Measurements from ENCODE around the gene PCDHB10.
A peak's percentile ranks its signal among the peaks of the same experiment; 100 is the strongest.
"Not testable (repeated sequence)": the region's sequence is repeated elsewhere in the genome, so short reads cannot be mapped to it uniquely, and the experiment has no call there.

The PCDHB10 gene

DNA sequence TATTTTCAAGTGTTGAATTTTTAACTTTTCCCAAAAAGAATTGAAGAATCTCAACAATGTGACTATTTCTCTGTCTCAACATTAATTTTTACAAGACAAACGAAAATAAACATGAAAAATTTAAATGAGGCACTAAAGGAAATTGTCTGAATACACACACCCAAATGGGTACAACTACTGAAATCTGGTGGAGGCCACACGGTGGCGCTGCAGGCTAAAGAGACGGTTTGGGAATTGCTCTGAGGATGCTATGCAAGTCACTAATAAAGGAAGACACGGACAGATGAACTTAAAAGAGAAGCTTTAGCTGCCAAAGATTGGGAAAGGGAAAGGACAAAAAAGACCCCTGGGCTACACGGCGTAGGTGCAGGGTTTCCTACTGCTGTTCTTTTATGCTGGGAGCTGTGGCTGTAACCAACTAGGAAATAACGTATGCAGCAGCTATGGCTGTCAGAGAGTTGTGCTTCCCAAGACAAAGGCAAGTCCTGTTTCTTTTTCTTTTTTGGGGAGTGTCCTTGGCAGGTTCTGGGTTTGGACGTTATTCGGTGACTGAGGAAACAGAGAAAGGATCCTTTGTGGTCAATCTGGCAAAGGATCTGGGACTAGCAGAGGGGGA is at the start of gene PCDHB10:
PCDHB10 (plus strand) TSS at position 244 of the 616 bp plus-strand sequence; CDS start at position 444, 200 bp downstream.
- peak; percentile 27 for DNase-seq

DNA sequence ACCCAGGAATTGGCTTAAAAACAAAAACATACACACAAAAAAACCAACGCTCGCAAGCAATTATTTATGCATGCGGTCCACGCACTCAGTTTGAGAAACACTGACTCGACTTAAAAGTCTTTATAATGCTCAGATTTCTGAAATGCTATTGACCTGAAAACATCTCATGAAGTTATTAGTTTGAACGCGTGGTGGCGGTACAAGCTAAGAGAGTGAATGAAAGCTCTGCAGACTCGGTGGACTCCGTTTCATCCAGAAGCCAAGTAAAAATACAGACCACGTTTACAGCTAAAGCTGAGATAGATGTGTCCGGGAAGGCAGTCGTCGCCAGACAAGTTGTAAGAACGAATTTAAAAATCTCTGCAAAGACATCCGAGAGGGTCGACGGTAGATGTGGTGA is 42.3 kb upstream of the PCDHB10 start, which contains the start of gene PCDHB6:
PCDHB6 (plus strand) TSS at position 246 of the 400 bp plus-strand sequence. CDS start 201 bp downstream, outside the sequence.
- DNase-seq: no peak

DNA sequence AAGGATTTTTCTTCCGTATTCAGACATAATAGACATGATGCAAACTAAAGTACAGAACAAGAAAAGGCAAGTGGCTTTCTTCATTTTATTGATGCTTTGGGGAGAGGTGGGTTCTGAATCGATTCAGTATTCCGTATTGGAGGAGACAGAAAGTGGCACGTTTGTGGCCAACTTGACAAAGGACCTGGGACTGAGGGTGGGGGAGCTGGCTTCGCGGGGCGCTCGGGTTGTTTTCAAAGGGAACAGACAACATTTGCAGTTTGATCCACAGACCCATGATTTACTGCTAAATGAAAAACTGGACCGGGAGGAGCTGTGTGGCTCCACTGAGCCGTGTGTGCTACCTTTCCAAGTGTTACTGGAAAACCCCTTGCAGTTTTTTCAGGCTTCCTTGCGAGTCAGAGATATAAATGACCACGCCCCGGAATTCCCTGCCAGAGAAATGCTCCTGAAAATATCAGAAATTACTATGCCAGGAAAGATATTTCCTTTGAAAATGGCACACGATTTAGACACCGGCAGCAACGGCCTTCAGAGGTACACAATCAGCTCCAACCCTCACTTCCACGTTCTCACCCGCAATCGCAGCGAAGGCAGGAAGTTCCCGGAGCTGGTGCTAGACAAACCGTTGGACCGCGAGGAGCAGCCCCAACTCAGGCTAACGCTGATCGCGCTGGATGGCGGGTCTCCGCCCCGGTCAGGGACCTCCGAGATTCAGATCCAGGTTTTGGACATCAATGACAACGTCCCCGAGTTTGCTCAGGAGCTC is 41.7 kb upstream of the PCDHB10 start:
- no peak for DNase-seq

DNA sequence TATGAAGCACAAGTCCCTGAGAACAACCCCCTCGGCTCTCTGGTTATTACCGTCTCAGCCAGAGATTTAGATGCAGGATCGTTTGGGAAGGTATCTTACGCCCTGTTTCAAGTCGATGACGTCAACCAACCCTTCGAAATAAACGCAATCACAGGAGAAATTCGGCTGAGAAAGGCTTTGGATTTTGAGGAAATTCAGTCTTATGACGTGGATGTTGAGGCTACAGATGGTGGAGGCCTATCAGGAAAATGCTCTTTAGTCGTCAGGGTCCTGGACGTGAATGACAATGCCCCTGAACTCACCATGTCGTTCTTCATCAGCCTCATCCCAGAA is 41.2 kb upstream of the PCDHB10 start:
- no peak for DNase-seq

DNA sequence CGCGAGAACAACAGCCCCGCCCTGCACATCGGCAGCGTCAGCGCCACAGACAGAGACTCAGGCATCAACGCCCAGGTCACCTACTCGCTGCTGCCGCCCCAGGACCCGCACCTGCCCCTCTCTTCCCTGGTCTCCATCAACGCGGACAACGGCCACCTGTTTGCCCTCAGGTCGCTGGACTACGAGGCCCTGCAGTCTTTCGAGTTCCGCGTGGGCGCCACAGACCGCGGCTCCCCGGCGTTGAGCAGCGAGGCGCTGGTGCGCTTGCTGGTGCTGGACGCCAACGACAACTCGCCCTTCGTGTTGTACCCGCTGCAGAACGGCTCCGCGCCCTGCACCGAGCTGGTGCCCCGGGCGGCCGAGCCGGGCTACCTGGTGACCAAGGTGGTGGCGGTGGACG is 40.5 kb upstream of the PCDHB10 start:
- DNase-seq: not testable (repeated sequence)

DNA sequence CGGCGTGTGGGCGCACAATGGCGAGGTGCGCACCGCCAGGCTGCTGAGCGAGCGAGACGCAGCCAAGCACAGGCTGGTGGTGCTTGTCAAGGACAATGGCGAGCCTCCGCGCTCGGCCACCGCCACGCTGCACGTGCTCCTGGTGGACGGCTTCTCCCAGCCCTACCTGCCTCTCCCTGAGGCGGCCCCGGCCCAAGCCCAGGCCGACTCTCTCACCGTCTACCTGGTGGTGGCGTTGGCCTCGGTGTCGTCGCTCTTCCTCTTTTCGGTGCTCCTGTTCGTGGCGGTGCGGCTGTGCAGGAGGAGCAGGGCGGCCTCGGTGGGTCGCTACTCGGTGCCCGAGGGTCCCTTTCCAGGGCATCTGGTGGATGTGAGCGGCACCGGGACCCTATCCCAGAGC is 40.1 kb upstream of the PCDHB10 start:
- DNase-seq: not testable (repeated sequence)

DNA sequence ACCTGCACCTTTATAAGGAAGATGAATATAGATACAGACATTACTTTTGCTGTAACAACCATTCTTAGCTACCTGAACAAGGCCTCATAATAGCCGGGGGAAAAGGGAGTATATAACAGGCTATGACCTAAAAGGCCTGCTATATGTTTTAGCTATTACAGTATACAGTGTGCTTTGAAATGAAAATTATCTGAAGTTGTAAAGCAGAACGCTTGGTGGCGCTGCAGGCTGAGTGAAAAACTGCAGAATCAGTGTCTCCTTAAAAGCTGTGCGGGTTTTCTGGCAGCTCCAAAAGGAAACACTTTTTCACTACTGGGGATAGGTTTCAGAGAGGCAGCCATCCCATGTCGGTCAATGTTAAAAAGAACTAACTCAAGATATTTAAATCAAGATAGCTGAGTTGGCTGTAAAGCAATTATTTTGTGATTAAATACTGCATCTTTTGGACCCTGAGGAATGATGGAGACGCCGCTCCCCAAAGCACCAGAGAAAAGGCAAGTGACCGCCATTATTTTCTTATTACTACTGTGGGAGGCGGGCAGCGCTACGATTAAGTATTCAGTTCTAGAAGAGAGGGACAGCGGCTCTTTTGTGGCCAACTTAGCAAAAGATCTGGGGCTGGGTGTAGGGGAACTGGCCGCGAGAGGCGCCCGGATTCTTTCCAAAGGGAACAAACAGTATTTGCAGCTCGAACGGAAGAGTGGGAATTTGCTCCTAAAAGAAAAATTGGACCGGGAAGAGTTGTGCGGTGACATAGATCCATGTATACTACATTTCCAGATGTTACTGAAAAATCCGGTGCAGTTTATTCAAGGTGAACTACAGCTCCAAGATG is 36.4 kb upstream of the PCDHB10 start:
- no peak for DNase-seq

DNA sequence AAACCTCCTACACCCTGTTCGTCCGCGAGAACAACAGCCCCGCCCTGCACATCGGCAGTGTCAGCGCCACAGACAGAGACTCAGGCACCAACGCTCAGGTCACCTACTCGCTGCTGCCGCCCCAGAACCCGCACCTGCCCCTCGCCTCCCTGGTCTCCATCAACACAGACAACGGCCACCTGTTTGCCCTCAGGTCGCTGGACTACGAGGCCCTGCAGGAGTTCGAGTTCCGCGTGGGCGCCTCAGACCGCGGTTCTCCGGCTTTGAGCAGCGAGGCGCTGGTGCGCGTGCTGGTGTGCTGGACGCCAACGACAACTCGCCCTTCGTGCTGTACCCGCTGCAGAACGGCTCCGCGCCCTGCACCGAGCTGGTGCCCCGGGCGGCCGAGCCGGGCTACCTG is 34.8 kb upstream of the PCDHB10 start:
- DNase-seq: not testable (repeated sequence)

DNA sequence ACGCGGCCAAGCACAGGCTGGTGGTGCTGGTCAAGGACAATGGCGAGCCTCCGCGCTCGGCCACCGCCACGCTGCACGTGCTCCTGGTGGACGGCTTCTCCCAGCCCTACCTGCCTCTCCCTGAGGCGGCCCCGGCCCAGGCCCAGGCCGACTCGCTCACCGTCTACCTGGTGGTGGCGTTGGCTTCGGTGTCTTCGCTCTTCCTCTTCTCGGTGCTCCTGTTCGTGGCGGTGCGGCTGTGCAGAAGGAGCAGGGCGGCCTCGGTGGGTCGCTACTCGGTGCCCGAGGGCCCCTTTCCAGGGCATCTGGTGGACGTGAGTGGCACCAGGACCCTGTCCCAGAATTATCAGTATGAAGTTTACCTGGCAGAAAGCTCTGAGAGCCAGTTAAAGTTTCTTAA is 34.3 kb upstream of the PCDHB10 start:
- not testable (repeated sequence) for DNase-seq

DNA sequence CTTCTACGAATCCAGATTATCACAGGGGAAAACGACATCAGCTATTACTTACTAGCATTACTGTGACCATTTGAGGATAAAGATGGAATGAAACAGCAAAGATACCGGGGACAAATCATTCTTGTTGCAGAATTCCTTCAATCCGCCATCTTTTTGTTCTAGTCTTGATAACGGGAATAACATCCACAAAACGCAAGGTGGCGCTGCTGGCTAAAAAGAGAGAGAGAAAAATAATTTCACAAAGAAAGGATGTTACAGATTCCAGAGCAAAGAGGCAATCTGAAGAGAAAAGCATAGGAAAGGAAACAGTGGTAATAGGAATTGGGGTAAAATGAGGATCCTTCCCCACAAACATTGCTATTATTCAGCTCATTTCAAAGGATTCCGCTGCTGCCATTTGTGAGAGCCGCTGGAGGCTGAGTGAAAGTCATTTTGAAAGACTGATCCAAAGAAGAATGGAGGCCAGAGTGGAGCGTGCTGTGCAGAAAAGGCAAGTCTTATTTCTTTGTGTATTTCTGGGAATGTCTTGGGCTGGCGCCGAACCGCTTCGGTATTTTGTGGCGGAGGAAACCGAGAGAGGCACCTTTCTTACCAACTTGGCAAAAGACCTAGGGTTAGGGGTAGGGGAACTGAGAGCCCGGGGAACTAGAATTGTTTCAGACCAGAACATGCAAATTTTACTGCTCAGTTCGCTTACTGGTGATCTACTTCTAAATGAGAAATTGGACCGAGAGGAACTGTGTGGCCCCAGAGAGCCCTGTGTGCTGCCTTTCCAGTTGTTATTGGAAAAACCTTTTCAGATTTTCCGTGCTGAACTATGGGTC is 19.6 kb upstream of the PCDHB10 start, which contains the start of gene PCDHB7:
PCDHB7 (plus strand) TSS at position 264 of the 824 bp plus-strand sequence; CDS start at position 456, 192 bp downstream.
- peak; percentile 29 for DNase-seq

DNA sequence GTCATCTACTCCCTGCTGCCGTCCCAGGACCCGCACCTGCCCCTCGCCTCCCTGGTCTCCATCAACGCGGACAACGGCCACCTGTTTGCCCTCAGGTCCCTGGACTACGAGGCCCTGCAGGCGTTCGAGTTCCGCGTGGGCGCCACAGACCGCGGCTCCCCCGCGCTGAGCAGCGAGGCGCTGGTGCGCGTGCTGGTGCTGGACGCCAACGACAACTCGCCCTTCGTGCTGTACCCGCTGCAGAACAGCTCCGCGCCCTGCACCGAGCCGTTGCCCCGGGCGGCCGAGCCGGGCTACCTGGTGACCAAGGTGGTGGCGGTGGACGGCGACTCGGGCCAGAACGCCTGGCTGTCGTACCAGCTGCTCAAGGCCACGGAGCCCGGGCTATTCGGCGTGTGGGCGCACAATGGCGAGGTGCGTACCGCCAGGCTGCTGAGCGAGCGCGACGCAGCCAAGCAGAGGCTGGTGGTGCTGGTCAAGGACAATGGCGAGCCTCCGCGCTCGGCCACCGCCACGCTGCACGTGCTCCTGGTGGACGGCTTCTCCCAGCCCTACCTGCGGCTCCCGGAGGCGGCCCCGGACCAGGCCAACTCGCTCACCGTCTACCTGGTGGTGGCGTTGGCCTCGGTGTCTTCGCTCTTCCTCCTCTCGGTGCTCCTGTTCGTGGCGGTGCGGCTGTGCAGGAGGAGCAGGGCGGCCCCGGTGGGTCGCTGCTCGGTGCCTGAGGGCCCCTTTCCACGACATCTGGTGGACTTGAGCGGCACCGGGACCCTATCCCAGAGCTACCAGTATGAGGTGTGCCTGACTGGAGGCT is 17.7 kb upstream of the PCDHB10 start:
- DNase-seq: not testable (repeated sequence)

DNA sequence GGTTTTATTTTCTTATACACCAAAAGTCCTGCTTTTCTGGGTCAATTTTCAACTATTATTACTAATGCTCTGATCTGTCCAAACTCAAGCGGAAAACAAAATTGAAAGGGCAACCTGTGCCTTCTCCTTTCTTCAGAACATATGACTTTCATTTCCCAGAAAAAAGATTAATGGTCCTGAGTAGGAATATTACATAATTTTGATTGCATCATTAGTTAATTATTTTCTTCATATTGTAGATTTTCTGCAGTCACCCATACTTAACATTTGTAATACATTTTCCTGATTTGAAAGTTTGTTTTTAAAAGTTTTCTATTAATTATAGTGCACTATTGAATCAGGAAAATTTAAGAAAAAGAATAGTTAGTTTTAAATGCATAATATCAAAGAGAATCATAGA is 16.2 kb upstream of the PCDHB10 start:
- no peak for DNase-seq

DNA sequence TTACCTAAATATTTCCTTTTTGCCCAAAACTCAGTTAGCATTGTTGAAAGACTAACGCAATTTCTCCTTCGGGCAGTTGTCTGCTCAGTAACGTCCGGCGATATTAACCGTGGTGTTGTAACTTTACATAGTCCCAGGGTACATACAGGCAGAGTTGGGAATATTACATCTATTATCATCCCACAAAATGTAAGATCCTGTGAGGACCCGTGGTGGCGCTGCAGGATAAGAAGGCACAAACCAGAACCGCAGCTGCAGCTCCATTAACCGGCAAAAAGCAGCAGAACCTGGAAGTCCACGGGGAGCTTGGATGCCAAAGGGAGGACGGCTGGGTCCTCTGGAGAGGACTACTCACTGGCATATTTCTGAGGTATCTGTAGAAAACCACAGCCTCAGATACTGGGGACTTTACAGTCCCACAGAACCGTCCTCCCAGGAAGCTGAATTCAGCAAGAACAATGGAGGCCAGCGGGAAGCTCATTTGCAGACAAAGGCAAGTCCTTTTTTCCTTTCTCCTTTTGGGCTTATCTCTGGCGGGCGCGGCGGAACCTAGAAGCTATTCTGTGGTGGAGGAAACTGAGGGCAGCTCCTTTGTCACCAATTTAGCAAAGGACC is 14.5 kb upstream of the PCDHB10 start, which contains the start of gene PCDHB8:
PCDHB8 (plus strand) TSS at position 214 of the 615 bp plus-strand sequence; CDS start at position 459, 245 bp downstream.
- DNase-seq: not testable (repeated sequence)

DNA sequence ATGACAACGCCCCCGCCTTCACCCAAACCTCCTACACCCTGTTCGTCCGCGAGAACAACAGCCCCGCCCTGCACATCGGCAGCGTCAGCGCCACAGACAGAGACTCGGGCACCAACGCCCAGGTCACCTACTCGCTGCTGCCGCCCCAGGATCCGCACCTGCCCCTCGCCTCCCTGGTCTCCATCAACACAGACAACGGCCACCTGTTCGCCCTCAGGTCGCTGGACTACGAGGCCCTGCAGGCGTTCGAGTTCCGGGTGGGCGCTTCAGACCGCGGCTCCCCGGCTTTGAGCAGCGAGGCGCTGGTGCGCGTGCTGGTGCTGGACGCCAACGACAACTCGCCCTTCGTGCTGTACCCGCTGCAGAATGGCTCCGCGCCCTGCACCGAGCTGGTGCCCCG is 12.8 kb upstream of the PCDHB10 start:
- DNase-seq: not testable (repeated sequence)

DNA sequence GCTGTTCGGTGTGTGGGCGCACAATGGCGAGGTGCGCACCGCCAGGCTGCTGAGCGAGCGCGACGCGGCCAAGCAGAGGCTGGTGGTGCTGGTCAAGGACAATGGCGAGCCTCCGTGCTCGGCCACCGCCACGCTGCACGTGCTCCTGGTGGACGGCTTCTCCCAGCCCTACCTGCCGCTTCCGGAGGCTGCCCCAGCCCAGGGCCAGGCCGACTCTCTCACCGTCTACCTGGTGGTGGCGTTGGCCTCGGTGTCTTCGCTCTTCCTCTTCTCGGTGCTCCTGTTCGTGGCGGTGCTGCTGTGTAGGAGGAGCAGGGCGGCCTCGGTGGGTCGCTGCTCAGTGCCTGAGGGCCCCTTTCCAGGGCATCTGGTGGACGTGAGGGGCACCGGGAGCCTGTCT is 12.3 kb upstream of the PCDHB10 start:
- not testable (repeated sequence) for DNase-seq

DNA sequence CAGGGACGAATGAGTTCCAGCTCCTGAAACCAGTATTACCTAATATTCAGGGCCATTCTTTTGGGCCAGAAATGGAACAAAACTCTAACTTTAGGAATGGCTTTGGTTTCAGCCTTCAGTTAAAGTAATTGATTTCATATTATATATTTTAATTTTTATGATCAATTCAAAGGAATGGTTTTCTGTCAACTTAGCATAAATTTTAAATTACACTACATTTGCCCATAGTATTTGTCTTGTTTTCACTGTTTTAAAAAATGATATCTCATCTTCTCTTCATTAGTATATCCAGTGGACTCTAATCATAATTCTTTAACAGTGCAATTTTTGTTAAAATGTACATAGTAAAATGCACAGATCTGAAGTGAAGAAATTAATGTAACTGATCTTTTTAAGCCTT is 11.8 kb upstream of the PCDHB10 start:
- no peak for DNase-seq

DNA sequence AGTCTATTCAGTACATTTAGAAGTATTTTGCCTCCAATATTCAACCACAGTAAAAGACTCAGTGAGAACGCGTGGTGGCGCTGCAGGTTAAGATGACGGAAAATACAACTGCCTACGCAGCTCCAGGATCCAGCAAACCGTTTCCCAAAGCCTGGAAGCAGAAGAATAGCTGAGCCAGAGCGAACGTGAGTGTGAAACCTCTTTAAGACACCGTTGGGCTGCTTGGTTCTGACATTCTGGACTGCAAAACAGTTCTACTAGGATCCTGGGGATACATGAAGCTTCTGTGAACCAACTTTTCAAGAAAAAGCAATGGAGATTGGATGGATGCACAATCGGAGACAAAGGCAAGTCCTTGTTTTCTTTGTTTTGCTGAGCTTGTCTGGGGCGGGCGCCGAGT is 9.9 kb upstream of the PCDHB10 start, which contains the start of gene PCDHB16:
PCDHB16 (plus strand) TSS at position 140 of the 400 bp plus-strand sequence; CDS start at position 313, 173 bp downstream.
- no peak for DNase-seq

DNA sequence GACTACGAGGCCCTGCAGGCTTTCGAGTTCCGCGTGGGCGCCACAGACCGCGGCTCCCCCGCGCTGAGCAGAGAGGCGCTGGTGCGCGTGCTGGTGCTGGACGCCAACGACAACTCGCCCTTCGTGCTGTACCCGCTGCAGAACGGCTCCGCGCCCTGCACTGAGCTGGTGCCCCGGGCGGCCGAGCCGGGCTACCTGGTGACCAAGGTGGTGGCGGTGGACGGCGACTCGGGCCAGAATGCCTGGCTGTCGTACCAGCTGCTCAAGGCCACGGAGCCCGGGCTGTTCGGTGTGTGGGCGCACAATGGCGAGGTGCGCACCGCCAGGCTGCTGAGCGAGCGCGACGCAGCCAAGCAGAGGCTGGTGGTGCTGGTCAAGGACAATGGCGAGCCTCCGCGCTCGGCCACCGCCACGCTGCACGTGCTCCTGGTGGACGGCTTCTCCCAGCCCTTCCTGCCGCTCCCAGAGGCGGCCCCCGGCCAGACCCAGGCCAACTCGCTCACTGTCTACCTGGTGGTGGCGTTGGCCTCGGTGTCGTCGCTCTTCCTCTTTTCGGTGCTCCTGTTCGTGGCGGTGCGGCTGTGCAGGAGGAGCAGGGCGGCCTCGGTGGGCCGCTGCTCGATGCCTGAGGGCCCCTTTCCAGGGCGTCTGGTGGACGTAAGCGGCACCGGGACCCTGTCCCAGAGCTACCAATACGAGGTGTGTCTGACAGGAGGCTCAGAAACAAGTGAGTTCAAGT is 7.9 kb upstream of the PCDHB10 start:
- not testable (repeated sequence) for DNase-seq

DNA sequence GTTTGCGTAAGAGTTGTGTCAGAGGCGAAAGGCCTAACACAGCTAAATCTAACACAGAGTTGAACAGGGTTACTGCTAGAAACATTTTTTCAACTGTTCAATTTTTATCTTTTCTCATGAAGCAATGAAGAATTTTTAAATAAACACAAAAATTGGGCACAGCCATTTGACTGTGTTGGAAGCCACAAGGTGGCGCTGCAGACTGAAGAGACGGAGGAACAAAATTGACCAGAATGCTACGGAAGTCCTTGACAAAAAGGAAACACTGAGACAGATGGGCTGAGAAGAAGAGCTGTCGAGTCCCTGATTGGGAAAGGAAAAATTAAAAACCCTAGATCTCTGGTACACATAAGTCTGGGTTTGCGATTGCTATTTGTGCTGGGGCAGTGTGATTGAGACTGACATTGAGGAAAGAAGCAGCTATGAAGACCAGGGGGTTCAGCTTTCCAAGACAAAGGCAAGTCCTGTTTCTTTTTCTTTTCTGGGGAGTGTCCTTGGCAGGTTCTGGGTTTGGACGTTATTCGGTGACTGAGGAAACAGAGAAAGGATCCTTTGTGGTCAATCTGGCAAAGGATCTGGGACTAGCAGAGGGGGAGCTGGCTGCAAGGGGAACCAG is 5.1 kb upstream of the PCDHB10 start, which contains the start of gene PCDHB9:
PCDHB9 (plus strand) TSS at position 265 of the 616 bp plus-strand sequence; CDS start at position 423, 158 bp downstream.
- peak; percentile 1 for DNase-seq

All from hematopoietic multipotent progenitor cell treated with erythropoietin and hydrocortisone succinate and interleukin-3 and kit ligand, for 8 days (in vitro differentiated cells).